ENCODE data around the gene MMD. TPM values are rescaled to one million over a fixed set of nuclear protein-coding genes. Genes with fewer than 3 reads are reported as not detected.

The MMD gene
- total and polyA plus RNA-seq, 2 of the 13 experiments (the other 11 are each of a cell fraction or from before 2014, with no cell fraction given): 121 to 225 TPM

DNA sequence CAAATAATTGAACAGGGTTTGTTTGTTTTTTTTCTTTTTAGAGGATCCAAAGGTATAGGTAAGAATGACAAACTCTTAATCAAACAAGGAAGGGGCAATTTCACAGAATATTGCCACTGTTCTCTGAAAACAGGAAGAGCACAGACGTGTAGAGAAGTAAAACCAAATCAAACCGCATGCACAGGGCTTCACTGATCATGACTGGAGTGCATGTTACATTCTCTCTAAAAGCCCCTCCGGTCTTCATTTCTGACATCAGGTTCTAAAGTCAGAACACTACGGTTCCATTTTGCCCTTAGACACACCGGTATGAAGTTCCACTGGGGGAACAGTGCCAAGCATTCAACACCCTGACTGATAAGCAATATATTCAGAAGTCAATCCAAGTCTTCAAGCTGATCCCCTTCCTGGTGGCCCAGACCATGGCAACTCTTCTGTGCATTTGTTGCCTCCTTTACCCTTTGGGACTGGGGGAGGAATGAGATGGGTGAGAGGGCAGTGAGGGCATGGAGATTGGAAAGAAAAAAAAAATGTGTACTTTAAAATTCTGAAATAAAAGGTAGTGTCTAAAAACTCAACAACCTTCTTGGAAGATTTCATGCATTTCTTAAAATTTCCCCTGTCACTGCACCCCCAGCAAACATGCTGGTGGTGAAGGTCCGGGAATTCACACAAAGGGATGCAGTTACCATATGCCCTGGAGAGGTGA lies 1.4 kb downstream of the MMD start:
- in situ Hi-C loops (cut with HindIII; ENCODE audit: extremely low pct_ligation_motif_present, low pct_unique_long_range_greater_than_20kb): loop anchor here (5.0 kb wide), 1 partner anchor 92 kb away; the partner anchor contains the start of gene SMIM36
- Histone ChIP-seq H3K4me3 (replicated peaks in 1 of 3; ENCODE audit: insufficient read depth in 1 of 3, low read depth in 2 of 3, low read length in 3 of 3) (peak overlapping the region; percentile 96 to 99 (median 98)), H3K79me2 (ENCODE audit: insufficient read depth, low read length) (peaks cover 67% of the 10 kb centered on the region), H2AFZ (ENCODE audit: low read length) (no peak overlapping the region), H3K9me3 (ENCODE audit: low read length) (no peaks in the 10 kb centered on the region), H4K20me1 (ENCODE audit: insufficient read depth, low read length) (no peaks in the 10 kb centered on the region), H3K27ac (ENCODE audit: extremely low read length, insufficient read depth, low read length) (peak overlapping the region; percentile 87), H3K36me3 (replicated peaks in 1 of 2; ENCODE audit: control insufficient read depth in 1 of 2, insufficient read depth in 2 of 2, low read length in 2 of 2) (peaks cover 0 to 34% of the 10 kb centered on the region in 2 experiments), H3K4me1 (ENCODE audit: insufficient read depth, low read length) (peaks cover 71% of the 10 kb centered on the region), H3K4me2 (ENCODE audit: low read depth, low read length) (peak overlapping the region; percentile 92), H3K27me3 (ENCODE audit: control insufficient read depth in 1 of 2, insufficient read depth in 2 of 2, low read length in 2 of 2) (no peaks in the 10 kb centered on the region; a peak in 1 of 5 replicates), H3K9ac (ENCODE audit: insufficient read depth, low read depth, low read length) (peak overlapping the region; percentile 99)
- CTCF ChIA-PET (ENCODE audit: low intra/inter-chr PET ratio, low total read pairs): no interaction called here
- 2% methylated on average over 6 of the region's 6 CpGs for WGBS (ENCODE audit: low lambda C conversion rate)
- no peak for FAIRE-seq
- no TSS peak for BruUV-seq (replicated peaks)
- intact Hi-C loops (cut with micrococcal nuclease; ENCODE audit: unreplicated experiment): loop anchor here (5.0 kb wide), 1 partner anchor 37 kb away; no protein-coding TSS in a partner anchor
- POLR2A ChIA-PET: interaction anchor here (1.5 to 9.0 kb wide), 8 partner anchors 12 to 91 kb away, joined by 3 to 127 read pairs (median 14); partner anchors contain the start of gene SMIM36
- ATAC-seq: no peak
- no peak for DNase-seq (ENCODE audit: low spot score)
- TF ChIP-seq ZBTB7B (CRISPR knock-in tag; IDR thresholded peaks at IDR 0.05): 0 out of 2 replicates have a peak, but pooled peaks have one; percentile 3
- TF ChIP-seq FOXA3 (CRISPR knock-in tag; IDR thresholded peaks at IDR 0.05): peak; percentile 14; the same call in 1 of the 2 replicates
- TF ChIP-seq, protein P1, sequence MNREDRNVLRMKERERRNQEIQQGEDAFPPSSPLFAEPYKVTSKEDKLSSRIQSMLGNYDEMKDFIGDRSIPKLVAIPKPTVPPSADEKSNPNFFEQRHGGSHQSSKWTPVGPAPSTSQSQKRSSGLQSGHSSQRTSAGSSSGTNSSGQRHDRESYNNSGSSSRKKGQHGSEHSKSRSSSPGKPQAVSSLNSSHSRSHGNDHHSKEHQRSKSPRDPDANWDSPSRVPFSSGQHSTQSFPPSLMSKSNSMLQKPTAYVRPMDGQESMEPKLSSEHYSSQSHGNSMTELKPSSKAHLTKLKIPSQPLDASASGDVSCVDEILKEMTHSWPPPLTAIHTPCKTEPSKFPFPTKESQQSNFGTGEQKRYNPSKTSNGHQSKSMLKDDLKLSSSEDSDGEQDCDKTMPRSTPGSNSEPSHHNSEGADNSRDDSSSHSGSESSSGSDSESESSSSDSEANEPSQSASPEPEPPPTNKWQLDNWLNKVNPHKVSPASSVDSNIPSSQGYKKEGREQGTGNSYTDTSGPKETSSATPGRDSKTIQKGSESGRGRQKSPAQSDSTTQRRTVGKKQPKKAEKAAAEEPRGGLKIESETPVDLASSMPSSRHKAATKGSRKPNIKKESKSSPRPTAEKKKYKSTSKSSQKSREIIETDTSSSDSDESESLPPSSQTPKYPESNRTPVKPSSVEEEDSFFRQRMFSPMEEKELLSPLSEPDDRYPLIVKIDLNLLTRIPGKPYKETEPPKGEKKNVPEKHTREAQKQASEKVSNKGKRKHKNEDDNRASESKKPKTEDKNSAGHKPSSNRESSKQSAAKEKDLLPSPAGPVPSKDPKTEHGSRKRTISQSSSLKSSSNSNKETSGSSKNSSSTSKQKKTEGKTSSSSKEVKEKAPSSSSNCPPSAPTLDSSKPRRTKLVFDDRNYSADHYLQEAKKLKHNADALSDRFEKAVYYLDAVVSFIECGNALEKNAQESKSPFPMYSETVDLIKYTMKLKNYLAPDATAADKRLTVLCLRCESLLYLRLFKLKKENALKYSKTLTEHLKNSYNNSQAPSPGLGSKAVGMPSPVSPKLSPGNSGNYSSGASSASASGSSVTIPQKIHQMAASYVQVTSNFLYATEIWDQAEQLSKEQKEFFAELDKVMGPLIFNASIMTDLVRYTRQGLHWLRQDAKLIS (CRISPR knock-in tag; IDR thresholded peaks at IDR 0.05): peak; percentile 82; the same call in 1 of the 2 replicates
- TF ChIP-seq GLI4 (CRISPR knock-in tag; IDR thresholded peaks at IDR 0.05; ENCODE audit: borderline replicate concordance): no peak; the same call in 1 of the 2 replicates
- TF ChIP-seq, protein P2, sequence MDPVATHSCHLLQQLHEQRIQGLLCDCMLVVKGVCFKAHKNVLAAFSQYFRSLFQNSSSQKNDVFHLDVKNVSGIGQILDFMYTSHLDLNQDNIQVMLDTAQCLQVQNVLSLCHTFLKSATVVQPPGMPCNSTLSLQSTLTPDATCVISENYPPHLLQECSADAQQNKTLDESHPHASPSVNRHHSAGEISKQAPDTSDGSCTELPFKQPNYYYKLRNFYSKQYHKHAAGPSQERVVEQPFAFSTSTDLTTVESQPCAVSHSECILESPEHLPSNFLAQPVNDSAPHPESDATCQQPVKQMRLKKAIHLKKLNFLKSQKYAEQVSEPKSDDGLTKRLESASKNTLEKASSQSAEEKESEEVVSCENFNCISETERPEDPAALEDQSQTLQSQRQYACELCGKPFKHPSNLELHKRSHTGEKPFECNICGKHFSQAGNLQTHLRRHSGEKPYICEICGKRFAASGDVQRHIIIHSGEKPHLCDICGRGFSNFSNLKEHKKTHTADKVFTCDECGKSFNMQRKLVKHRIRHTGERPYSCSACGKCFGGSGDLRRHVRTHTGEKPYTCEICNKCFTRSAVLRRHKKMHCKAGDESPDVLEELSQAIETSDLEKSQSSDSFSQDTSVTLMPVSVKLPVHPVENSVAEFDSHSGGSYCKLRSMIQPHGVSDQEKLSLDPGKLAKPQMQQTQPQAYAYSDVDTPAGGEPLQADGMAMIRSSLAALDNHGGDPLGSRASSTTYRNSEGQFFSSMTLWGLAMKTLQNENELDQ (CRISPR knock-in tag; IDR thresholded peaks at IDR 0.05; ENCODE audit: borderline replicate concordance): peak; percentile 67; the same call in 1 of the 2 replicates
- no peak for TF ChIP-seq ZSCAN21 (CRISPR knock-in tag; IDR thresholded peaks at IDR 0.05; ENCODE audit: borderline replicate concordance)
- peak; percentile 66; the same call in 1 of the 2 replicates for TF ChIP-seq TGIF2 (CRISPR knock-in tag; IDR thresholded peaks at IDR 0.05)
- 0 out of 2 replicates have a peak, but pooled peaks have one; percentile 13 for TF ChIP-seq ETV5 (CRISPR knock-in tag; IDR thresholded peaks at IDR 0.05; ENCODE audit: borderline replicate concordance)
- no peak for TF ChIP-seq ZNF496 (CRISPR knock-in tag; IDR thresholded peaks at IDR 0.05; ENCODE audit: insufficient replicate concordance)
- no peak for TF ChIP-seq SP4 (CRISPR knock-in tag; IDR thresholded peaks at IDR 0.05)
- TF ChIP-seq WIZ (CRISPR knock-in tag; IDR thresholded peaks at IDR 0.05): peak; percentile 2; the same call in 1 of the 2 replicates
- TF ChIP-seq HOXA3 (CRISPR knock-in tag; IDR thresholded peaks at IDR 0.05): peak; percentile 2; the same call in 1 of the 2 replicates
- no peak for TF ChIP-seq ZFY (CRISPR knock-in tag; IDR thresholded peaks at IDR 0.05)
- peak; percentile 26; the same call in 1 of the 2 replicates for TF ChIP-seq PAF1 (CRISPR knock-in tag; IDR thresholded peaks at IDR 0.05)
- TF ChIP-seq ZNF296 (CRISPR knock-in tag; conservative IDR thresholded peaks at IDR 0.05): no peak
- no peak for TF ChIP-seq ZNF3 (CRISPR knock-in tag; IDR thresholded peaks at IDR 0.05)
- peak; percentile 71; the same call in 1 of the 2 replicates for TF ChIP-seq SSRP1 (CRISPR knock-in tag; IDR thresholded peaks at IDR 0.05)
- TF ChIP-seq ASH2L (IDR thresholded peaks at IDR 0.05; ENCODE audit: insufficient read length, low read depth, low read length): peak; percentile 18
- TF ChIP-seq ZC3H13 (CRISPR knock-in tag; IDR thresholded peaks at IDR 0.05): peak; percentile 63; the same call in 1 of the 2 replicates
